Activated CD8-positive, alpha-beta T cell treated with anti-CD3 and anti-CD28 coated beads for 36 hours (primary cell): ENCODE measurements around the gene PRKG1. TPM values are rescaled to one million over a fixed set of nuclear protein-coding genes. Genes with fewer than 3 reads are reported as not detected.

Experiments
- ATAC-seq: fragments of 200-7000 bp; cut with Tn5 transposase; one replicate; pipeline ENCODE4 v1.10.0; 2021; ENCODE audit warnings: mild to moderate bottlenecking, moderate library complexity
- CTCF ChIA-PET: fragments of 350-600 bp; sonication (Branson Sonifier 250); formaldehyde crosslinking; loops from one replicate; lab custom pipeline; 2021; ENCODE audit warnings: antibody characterized with exemption; lab: Charles Lee
- POLR2A ChIA-PET: fragments of 350-600 bp; sonication (Branson Sonifier 250); formaldehyde crosslinking; loops from one replicate; lab custom pipeline; 2021; ENCODE audit warnings: antibody characterized with exemption; lab: Charles Lee
- DNase-seq: peaks from one replicate; pipeline ENCODE4 v3.0.0-alpha.2; 2020
- H3K27ac Mint-ChIP-seq: one replicate; pipeline ENCODE4 v1.8.0; 2021; ENCODE audit warnings: mild to moderate bottlenecking, mixed read lengths
- H3K27me3 Mint-ChIP-seq: one replicate; pipeline ENCODE4 v1.8.0; 2021; ENCODE audit warnings: mixed read lengths
- H3K36me3 Mint-ChIP-seq: one replicate; pipeline ENCODE4 v1.8.0; 2021; ENCODE audit warnings: low read depth, mixed read lengths
- H3K4me1 Mint-ChIP-seq: one replicate; pipeline ENCODE4 v1.8.0; 2021; ENCODE audit warnings: low read depth, mixed read lengths
- H3K4me3 Mint-ChIP-seq: one replicate; pipeline ENCODE4 v1.8.0; 2021; ENCODE audit warnings: mild to moderate bottlenecking, moderate library complexity, mixed read lengths
- H3K9me3 Mint-ChIP-seq: one replicate; pipeline ENCODE4 v1.8.0; 2021; ENCODE audit warnings: mixed read lengths
- intact Hi-C: fragments of 100-400 bp; cut with micrococcal nuclease; formaldehyde crosslinking; loops from one replicate; pipeline ENCODE4 v1.10.0; 2022
- total RNA-seq, 2 experiments: library from RNA; stranded (reverse); gene quantifications; one replicate each; pipeline ENCODE4 v1.2.3, GENCODE V29; 2021
- TF ChIP-seq, protein P1 (sequence below): fragments of 200-600 bp; IDR thresholded peaks from one replicate; pipeline ENCODE4 v1.8.0; 2022; ENCODE audit warnings: antibody characterized with exemption, mild to moderate bottlenecking

The PRKG1 gene
- total RNA-seq, 2 experiments from 2014 or later, result not detected

DNA sequence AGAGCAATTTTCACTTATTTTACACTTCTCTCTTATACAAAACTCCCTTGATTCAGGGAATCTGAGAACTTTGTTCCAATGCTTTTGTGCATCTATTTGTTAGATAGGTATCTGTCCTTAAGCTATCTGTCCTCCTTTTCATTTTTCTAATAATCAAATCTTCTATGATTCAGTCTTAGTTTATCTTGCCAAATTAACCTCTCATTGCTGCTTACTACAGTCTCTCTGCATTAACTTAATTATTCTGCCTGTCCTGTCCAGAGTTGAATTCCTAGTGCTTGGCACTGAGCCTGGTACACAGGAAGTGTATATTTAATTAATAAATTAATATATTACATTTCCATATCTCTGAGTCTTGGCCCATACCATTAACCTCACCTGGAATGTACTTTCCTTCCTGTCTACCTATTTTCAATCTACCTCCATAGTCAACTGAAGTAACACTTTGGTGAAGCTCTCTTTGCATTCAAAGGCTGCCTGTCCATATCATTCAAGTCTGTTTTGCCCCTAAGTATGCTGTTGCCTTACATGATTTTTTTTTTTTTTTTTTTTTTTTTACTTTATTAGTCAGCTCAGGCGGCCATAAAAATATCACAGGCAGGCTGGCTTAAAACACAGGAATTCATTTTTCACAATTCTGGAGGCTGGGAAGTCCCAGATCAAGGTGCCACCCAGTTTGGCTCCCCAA is 691.1 kb downstream of the PRKG1 start:
- ChIA-PET POLR2A (no interaction called here), CTCF (interaction anchor here (0.7 to 1.9 kb wide), 3 partner anchors 9 to 55 kb away, joined by 3 to 6 read pairs (median 3); no protein-coding TSS in a partner anchor)
- no peaks in the 10 kb centered on the region for H3K4me1 Mint-ChIP-seq
- intact Hi-C loops, result no loop called here
- peaks cover 2% of the 10 kb centered on the region for H3K27me3 Mint-ChIP-seq
- H3K4me3 Mint-ChIP-seq, result no peak overlapping the region
- no peaks in the 10 kb centered on the region for H3K36me3 Mint-ChIP-seq
- TF ChIP-seq, protein P1, sequence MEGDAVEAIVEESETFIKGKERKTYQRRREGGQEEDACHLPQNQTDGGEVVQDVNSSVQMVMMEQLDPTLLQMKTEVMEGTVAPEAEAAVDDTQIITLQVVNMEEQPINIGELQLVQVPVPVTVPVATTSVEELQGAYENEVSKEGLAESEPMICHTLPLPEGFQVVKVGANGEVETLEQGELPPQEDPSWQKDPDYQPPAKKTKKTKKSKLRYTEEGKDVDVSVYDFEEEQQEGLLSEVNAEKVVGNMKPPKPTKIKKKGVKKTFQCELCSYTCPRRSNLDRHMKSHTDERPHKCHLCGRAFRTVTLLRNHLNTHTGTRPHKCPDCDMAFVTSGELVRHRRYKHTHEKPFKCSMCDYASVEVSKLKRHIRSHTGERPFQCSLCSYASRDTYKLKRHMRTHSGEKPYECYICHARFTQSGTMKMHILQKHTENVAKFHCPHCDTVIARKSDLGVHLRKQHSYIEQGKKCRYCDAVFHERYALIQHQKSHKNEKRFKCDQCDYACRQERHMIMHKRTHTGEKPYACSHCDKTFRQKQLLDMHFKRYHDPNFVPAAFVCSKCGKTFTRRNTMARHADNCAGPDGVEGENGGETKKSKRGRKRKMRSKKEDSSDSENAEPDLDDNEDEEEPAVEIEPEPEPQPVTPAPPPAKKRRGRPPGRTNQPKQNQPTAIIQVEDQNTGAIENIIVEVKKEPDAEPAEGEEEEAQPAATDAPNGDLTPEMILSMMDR, result no peak
- peaks cover 4% of the 10 kb centered on the region for H3K9me3 Mint-ChIP-seq
- H3K27ac Mint-ChIP-seq, result no peak overlapping the region
- DNase-seq, result no peak
- ATAC-seq, result no peak

DNA sequence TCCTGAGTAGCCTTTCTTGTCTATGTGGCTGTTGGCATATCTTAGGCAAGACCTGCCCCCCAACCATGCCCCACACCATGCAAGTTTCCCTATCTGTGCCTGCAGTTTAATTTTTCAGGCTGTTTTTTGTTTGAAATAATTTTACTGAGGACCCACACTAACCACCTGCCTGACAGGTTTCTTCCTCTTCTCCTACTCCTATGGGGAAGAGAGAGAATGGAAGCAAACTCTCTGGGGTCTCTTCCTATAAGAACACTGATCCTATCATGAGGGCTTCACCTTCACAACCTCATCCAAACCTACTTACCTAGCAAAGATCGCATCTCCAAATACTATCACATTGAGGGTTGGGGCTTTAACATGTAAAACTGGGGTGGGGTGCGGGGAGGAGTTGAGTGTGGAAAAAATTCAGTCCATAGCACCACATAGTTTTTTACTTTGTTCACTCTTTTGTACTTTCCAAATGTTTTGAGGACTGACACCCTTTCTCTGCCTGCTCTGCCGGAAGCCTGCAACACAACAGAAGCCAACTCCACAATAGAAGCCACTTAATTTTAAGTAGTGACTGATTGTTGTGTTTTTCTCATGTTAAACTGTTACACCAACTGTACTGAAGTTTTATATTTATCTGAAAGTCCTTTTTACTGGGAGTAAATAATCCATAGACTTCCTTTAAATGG is 692.3 kb downstream of the PRKG1 start:
- TF ChIP-seq, protein P1, result no peak
- no peaks in the 10 kb centered on the region for H3K4me1 Mint-ChIP-seq
- H3K36me3 Mint-ChIP-seq, result no peaks in the 10 kb centered on the region
- ChIA-PET CTCF (interaction anchor here (1.2 kb wide), 1 partner anchor 20 kb away, joined by 3 read pairs; no protein-coding TSS in a partner anchor), POLR2A (no interaction called here)
- no peak overlapping the region for H3K4me3 Mint-ChIP-seq
- intact Hi-C loops, result no loop called here
- no peak overlapping the region for H3K27ac Mint-ChIP-seq
- ATAC-seq (no peak), DNase-seq (no peak)
- H3K27me3 Mint-ChIP-seq, result peaks cover 2% of the 10 kb centered on the region
- peaks cover 4% of the 10 kb centered on the region for H3K9me3 Mint-ChIP-seq

DNA sequence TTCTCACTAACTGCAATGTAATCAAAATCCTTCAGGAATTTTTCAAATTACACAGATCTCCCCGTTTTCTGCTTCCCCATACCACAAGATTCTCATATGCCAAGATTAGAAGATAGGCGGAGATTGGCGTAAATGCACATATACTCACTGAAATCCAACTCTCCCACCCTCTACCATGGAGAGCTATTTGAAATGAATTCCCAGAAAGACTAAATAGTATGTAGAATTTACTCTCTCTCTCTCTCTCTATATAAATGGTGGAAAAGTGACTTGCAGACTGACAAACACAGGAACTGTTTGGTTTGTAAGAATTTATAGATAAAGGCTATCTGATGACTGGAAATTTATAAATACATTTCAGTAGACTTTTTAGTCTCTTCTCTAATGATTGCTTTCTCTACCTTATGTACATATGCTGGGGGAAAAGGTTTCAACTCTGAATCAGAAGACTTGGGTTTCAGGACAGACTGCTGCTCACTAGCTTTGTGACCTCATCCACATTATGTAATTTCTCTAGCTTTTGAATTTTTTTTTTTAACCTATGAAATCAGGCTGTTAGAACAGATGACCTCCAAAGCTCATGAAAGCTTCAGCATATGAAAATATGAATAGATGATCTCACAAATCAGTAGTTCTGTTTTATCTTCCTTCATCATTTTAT is 692.9 kb downstream of the PRKG1 start:
- CTCF ChIA-PET, result no interaction called here

DNA sequence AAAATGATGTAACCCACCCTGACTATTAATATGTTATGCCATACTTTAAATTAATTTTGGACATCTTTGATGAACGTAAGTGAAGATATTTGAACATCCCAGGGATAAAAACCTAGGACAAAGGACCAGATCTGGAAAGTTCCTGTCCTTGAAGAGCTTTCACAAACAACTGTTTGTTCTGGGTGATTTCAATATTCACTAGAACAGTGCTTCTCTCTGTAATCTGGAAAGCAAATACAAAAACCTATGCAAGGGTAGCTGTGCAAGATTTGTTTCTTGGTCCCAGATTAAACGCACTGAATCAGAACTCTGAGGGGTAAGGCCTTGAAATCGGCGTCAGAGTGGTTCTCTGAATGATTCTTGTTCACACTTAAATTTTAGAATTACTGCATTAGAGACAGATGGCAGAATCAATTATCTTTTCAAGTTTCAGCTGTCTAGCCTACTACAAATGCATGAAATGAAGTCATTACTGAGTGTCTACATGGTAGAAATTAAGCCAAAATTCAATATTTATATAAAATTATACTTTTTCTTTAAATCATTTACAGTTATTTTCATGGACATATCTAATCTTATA is 694.7 kb downstream of the PRKG1 start:
- Mint-ChIP-seq H3K27ac (no peak overlapping the region), H3K9me3 (peaks cover 4% of the 10 kb centered on the region), H3K4me1 (no peaks in the 10 kb centered on the region), H3K36me3 (no peaks in the 10 kb centered on the region), H3K27me3 (peaks cover 2% of the 10 kb centered on the region), H3K4me3 (no peak overlapping the region)
- intact Hi-C loops, result no loop called here
- ATAC-seq (no peak), DNase-seq (no peak)
- CTCF ChIA-PET, result interaction anchor here (1.3 kb wide), 1 partner anchor 32 kb away, joined by 3 read pairs; no protein-coding TSS in a partner anchor
- TF ChIP-seq, protein P1, result no peak
- POLR2A ChIA-PET, result no interaction called here

More for the DNA sequence above, 692.9 kb downstream of the PRKG1 start:
- POLR2A ChIA-PET, result no interaction called here
- H3K27ac Mint-ChIP-seq, result no peak overlapping the region
- H3K27me3 Mint-ChIP-seq, result peaks cover 2% of the 10 kb centered on the region
- no peak for DNase-seq
- no peak for ATAC-seq
- intact Hi-C loops, result no loop called here
- peaks cover 4% of the 10 kb centered on the region for H3K9me3 Mint-ChIP-seq
- TF ChIP-seq, protein P1, result no peak
- no peak overlapping the region for H3K4me3 Mint-ChIP-seq
- no peaks in the 10 kb centered on the region for H3K4me1 Mint-ChIP-seq
- H3K36me3 Mint-ChIP-seq, result no peaks in the 10 kb centered on the region
